Activated CD8-positive, alpha-beta memory T cell treated with anti-CD3 and anti-CD28 coated beads for 4 hours (primary cell): ENCODE measurements around the gene CELA3B.
"Not testable (repeated sequence)": the region's sequence is repeated elsewhere in the genome, so short reads cannot be mapped to it uniquely, and the experiment has no call there.

Source experiments
- DNase-seq, 2 donors: peaks; one replicate each; pipeline ENCODE4 v3.0.0-alpha.2; 2020; ENCODE audit warnings: low read depth in 2 of 2

The CELA3B gene

DNA sequence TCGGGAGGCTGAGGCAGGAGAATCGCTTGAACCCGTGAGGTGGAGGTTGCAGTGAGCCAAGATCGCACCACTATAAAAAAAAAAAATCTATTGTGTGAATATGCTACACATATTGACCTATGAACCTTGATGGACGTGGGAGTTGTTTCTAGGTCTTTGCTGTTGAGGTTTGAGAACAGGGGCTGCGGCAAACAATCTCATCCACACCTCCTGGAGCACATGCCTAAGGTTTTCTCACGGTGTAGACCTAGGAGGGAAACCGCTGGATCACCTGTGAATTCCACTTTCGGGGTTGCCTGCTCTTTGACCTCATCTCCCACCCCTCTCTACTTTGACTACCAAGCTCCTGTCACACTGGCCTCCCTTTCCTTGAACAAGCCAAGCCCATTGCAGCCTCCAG, 1.5 kb upstream of the CELA3B start:
- DNase-seq: not testable (repeated sequence)

DNA sequence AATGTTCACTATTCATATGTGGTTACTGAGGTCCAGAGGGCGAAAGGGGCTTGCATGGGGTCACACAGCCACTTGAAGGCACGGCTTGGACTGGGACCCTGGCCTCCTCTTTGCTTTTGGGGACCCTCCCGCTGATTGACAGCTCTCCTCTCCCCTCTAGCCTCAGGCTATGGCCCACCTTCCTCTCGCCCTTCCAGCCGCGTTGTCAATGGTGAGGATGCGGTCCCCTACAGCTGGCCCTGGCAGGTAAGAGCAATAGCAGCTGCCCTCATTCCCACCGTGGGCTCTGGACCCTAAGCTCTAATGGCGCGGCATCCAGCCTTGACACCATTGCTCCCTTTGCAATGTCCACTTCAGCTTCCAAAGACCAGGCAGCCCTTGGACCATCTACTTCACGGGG, 1.4 kb downstream of the CELA3B start:
- DNase-seq: not testable (repeated sequence)

GRCh38 chr1:21980515-21981220, 3.8 kb downstream of the CELA3B start:
- DNase-seq: not testable (repeated sequence)

DNA sequence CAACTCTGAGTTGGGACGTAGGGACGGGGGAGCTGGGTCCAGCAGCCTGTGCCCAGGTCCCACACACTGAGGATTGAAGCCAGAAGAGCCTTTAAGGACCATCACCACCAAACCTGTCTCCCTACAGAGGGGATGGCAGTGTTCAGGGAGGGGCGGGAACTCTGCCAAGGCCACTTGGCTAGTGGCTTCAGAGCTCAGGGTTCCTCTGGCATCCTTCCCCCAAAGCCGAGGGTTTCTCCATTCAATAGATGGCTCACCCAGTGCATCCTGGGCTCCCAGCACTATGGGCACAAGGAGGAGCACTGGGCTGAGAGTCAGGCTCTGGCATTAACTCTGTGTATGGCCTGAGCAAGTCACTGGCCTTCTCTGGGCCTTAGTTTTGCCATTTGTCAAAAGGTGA, 4.4 kb downstream of the CELA3B start:
- not testable (repeated sequence) for DNase-seq

- DNase-seq: not testable (repeated sequence)
Measured at GRCh38 chr1:21982122-21982521, 5.3 kb downstream of the CELA3B start.

DNA sequence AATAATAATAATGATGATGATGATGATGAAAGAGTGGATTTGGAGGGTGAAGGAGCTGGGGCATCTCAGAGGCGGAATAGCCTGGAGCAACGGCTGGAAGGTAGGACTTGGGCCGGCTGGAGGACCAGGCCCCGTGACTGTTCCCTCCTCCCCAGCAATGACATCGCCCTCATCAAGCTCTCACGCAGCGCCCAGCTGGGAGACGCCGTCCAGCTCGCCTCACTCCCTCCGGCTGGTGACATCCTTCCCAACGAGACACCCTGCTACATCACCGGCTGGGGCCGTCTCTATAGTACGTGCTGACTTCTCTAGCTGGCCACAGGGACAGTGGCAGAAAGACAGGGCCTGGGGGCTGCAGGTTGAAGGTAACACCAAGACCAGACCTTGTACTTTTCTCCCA, 6.7 kb downstream of the CELA3B start:
- not testable (repeated sequence) for DNase-seq

DNA sequence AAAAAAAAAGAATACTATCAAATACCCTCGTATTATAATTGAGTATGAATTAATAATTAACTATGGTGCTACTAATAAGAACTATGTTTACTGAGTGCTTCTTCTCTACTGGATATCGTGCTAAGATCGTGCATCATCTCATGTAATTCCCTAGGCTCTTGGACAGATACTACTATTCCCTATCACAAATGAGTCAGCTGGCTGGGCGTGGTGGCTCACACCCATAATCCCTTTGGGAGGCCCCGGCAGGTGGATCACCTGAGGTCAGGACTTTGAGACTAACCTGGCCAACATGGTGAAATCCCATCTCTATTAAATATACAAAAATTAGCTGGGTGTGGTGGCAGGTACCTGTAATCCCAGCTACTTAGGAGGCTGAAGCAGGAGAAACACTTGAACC, 9.1 kb downstream of the CELA3B start:
- DNase-seq: not testable (repeated sequence)

GRCh38 chr1:21986386-21986785, 9.6 kb downstream of the CELA3B start:
- not testable (repeated sequence) for DNase-seq

- DNase-seq: not testable (repeated sequence)
Measured at GRCh38 chr1:21989672-21990393, 13.0 kb downstream of the CELA3B start.

- DNase-seq: not testable (repeated sequence)
Measured at GRCh38 chr1:21992186-21992585, 15.4 kb downstream of the CELA3B start.

DNA sequence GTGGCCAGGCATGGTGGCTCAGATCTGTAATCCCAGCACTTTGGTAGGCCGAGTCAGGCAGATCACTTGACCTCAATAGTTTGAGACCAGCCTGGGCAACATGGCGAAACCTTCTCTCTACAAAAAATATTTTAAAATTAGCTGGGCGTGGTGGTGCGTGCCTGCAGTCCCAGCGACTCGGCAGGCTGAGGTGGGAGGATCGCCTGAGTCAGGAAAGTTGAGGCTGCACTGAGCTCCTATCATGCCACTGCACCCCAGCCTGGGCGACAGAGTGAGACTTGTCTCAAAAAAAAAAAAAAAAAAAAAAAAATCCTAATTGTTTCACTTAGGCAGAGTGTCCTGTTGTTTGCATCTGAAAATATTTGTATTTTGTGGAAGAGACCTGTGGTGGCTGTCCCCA, 17.9 kb downstream of the CELA3B start:
- not testable (repeated sequence) for DNase-seq

DNA sequence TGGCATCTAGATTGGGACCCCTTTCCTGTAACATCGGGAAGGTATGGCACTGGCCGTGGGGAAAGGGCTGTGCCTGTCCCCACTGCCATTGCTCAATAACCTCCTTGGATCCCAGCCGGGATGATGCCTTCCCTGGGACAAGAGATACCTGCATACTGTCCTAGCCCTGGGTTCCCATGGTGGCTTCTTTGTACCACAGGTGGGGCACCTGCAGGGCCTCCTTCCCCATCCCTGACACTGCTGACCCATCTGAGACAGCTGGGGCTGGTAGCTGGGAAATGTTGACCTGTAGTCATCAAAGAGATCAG, 19.8 kb downstream of the CELA3B start:
- not testable (repeated sequence) for DNase-seq

DNA sequence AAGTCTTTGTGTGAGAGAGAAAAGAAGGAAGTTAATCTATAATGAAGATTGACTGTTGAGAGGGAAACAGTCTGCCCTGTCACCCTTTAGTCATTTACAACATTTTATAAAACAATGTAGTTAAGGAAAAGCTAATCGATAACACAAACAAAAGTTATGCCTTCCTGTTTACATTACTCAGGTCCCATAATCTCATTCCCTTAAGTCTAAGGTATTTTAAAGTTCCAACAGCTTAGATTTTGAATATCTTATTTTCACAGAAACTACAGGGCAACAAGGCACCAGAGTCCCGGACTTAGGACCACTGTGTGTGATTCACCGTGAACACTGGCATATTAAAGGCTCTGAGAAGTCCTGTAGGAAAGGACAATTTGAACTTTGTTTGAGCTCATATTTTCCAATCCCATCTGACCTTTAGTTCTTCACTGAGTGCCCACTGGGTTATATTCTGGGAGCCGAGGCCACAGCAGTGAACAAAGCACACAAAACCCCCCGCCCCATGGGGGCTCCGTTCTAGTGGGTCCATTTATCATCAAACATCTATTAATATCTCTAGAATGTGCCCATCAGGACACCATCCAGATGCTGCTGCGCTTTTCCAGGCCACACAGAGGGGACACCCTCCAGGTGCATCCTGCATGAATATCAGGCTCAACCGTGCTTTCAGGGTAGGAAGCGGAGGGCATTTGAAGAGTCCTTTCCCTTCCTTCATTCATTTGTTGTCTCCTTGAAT, 21.2 kb downstream of the CELA3B start:
- DNase-seq: not testable (repeated sequence)

DNA sequence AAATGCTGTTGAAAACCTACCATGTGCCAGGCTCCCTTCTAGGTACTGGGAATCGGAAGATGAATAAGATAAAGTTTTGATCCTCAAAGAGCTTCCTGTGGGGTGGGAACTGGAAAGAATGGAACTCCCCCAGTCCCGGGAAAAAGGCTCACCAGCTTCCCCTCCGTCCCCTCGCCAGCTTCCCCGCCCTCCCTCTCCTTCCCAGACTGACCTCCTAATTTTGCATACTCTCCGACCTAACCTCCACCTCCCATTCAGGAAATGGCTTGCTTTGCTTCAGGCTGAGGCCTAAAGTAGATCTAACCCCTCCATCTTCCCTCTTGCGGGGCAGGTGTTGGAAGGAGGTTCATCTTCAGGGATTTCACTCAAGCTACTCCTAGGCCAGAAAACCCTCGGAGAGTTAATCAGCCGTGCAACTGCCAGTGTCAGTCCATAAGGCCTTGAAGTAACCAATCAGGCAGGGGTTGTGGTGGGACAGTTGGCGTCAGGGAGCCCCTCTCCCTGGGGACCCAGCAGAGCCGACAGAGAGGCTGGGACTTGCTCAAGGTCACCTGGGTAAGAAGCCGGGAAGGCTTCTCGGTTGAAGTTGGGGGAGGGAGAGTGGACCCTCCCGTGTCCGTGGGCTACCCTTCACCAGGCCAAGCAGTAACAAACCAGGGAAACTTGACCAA, 21.9 kb downstream of the CELA3B start:
- DNase-seq: not testable (repeated sequence)

DNA sequence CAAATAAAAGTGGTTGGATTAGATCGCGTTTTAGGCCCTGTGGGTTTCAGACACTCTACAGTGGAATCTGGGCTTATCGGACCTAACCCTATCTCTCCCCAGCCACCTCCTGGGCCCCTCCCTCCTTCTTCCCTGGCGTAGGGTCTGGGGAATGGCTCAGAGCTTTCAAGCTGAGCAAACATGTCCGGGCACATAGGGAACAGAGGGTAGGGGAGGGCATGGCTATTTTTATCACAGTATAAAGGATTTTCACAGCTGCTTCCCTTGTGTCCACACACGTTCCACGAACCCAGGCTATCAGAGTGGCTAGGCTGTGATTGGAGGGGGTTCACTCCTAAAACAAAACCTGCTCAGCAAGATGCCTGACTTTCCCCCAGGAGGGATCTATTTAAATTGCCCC, 22.8 kb downstream of the CELA3B start:
- DNase-seq: not testable (repeated sequence)

DNA sequence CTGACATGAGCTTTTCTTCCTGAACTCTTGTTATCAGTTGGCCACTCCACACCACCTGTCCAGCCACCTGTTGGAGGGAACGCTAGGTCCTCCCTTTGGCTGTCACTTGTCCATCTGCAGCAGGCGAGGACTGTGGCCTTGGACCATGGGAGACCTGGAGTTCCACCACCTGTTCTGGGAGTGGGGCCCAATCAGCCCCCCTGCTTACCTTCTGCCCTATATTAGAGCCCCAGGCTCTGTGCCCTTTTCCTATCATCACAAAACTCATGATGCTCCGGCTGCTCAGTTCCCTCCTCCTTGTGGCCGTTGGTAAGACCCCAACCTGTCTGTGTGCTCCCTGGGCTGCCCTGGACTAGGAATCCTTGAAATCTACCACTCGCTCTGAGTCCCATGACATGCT, 24.6 kb downstream of the CELA3B start, which contains the start of gene CELA3A:
TSS of gene CELA3A (plus strand) at position 249 of the 400 bp plus-strand sequence. CDS start at position 267, 18 bp downstream.
- DNase-seq: no peak

DNA sequence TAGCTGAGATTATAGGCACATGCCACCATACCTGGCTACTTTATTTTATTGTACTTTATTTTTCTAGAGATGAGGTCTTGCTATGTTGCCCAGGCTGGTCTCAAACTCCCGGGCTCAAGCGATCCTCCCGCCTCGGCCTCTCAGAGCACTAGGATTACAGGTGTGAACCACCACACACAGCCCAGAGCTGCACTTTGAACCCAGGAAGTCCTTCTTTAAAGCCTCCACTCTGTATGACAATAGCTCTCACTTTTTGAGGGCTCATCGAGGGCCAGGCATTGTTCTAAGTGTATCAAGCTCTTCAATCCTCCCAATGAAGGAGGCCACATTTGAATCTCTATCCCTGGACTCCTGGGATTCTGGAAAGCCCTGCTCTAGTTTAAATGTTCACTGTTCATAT, 25.6 kb downstream of the CELA3B start:
- not testable (repeated sequence) for DNase-seq

- DNase-seq: not testable (repeated sequence)
Measured at GRCh38 chr1:22002875-22003274, 26.1 kb downstream of the CELA3B start.

- not testable (repeated sequence) for DNase-seq
Measured at GRCh38 chr1:22003959-22004358, 27.1 kb downstream of the CELA3B start.

DNA sequence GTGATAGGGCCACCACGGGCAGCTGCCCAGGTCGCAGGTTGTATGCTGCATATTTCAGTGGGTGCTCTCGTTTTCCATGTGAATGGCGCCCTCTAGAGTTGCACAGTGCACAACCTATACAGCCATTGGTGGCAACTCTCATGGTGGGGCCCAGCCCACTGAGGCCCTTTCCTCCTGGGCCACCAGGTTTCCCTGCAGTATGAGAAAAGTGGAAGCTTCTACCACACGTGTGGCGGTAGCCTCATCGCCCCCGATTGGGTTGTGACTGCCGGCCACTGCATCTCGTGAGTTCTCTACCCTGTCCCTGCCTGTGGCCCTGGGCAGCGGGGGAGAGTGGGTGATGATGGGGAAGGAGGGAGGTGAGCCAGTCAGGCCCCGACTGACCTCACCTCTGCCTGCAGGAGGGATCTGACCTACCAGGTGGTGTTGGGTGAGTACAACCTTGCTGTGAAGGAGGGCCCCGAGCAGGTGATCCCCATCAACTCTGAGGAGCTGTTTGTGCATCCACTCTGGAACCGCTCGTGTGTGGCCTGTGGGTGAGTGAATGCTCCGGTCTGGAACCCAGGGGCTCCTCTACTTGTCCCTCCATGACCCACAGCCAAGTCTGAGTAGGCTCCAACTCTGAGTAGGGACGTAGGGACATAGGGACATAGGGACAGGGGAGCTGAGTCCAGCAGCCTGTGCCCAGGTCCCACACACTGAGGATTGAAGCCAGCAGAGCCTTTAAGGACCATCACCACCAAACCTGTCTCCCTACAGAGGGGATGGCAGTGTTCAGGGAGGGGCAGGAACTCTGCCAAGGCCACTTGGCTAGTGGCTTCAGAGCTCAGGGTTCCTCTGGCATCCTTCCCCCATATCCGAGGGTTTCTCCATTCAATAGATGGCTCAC, 28.7 kb downstream of the CELA3B start:
- not testable (repeated sequence) for DNase-seq

DNA sequence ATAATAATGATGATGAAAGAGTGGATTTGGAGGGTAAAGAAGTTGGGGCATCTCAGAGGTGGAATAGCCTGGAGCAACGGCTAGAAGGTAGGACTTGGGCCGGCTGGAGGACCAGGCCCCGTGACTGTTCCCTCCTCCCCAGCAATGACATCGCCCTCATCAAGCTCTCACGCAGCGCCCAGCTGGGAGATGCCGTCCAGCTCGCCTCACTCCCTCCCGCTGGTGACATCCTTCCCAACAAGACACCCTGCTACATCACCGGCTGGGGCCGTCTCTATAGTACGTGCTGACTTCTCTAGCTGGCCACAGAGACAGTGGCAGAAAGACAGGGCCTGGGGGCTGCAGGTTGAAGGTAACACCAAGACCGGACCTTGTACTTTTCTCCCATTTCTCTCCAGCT, 29.9 kb downstream of the CELA3B start:
- not testable (repeated sequence) for DNase-seq
